Lower lobe of right lung (tissue), 2 donors: ENCODE data around the gene SRPK3. TPM values are rescaled to one million over a fixed set of nuclear protein-coding genes. Genes with fewer than 3 reads are reported as not detected.

Experiments used
- ATAC-seq, 2 donors: fragments of 200-7000 bp; cut with Tn5 transposase; one replicate each; pipeline ENCODE4 v1.9.1; 2020 to 2022; ENCODE audit warnings: mild to moderate bottlenecking in 2 of 2, moderate library complexity in 2 of 2
- DNase-seq: peaks from one replicate; pipeline ENCODE4 v3.0.0-alpha.2; 2020
- H3K27ac ChIP-seq: fragments of 200-600 bp; one replicate; pipeline ENCODE4 v1.8.0; 2022
- H3K27me3 ChIP-seq: fragments of 200-600 bp; one replicate; pipeline ENCODE4 v1.8.0; 2022; ENCODE audit warnings: low read depth
- H3K36me3 ChIP-seq: fragments of 200-600 bp; one replicate; pipeline ENCODE4 v1.8.0; 2022; ENCODE audit warnings: mild to moderate bottlenecking
- H3K4me1 ChIP-seq: fragments of 200-600 bp; one replicate; pipeline ENCODE4 v1.8.0; 2022
- H3K4me3 ChIP-seq: fragments of 200-600 bp; one replicate; pipeline ENCODE4 v1.8.0; 2022; ENCODE audit warnings: mild to moderate bottlenecking
- H3K9me3 ChIP-seq: fragments of 200-600 bp; one replicate; pipeline ENCODE4 v1.8.0; 2022
- CTCF ChIP-seq: fragments of 200-600 bp; IDR thresholded peaks from one replicate; pipeline ENCODE4 v1.8.0; 2022; ENCODE audit warnings: antibody characterized with exemption, mild to moderate bottlenecking
- intact Hi-C: fragments of 100-400 bp; cut with DNase I; formaldehyde crosslinking; loops from one replicate; pipeline ENCODE4 v1.11.0; 2022
- total RNA-seq: library from RNA; stranded (reverse); fragmentation: NEBNext Ultra II Directional; extraction: Animal tissue kit (Norgen Biotek cat#: 25700); gene quantifications from one replicate; pipeline ENCODE4 v1.2.1, GENCODE V29; 2021
- donor health status: DM: no; HTN: yes; CAD: no; lungs with severe emphysema.

SRPK3 gene
- total RNA-seq, 1 donor from 2014 or later = not detected

DNA sequence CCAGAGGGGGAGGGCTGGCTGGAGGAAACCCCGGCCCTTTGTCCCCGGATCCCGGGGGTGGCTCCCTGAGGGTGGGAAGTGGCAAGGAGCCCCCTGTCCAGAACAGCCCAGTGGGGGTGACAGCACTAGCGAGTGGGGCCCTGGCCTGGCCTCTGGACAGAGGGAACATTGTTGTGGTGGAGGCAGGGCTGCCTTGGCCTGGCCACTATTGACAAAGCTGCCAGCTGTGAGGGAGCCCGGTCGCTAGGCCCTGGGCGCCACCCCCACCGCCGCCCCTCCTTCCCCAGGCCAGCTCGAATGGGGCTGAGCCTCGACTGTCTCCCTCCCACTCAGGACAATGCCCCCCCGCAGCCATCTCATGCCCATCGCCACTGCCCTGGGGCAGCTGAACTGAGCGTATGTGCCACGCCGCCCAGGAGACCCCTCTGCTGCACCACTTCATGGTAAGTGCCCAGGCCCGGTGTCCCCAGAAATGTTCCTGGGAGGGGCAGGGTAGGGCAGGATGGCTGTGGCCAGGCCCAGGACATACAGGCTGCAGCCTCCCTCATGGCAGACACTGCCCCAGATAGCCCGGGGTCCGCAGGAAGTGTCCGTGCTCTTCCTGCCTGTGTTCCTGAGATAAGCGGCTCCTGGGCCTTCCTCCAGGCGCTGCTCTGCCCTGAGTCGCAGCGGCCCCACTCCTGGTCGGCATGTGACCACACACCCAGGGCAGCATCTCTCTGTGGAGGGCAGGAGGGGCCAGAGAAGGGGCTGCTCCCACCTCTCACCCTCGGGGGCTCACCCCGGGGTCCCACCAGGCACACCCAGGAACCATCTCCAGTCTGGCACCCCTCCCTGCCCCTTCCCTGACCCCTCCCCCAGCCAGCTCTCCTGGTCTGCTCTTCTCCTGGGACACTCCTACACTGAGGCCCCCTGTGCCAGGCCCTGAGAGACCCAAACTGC lies 15.4 kb upstream of the SRPK3 start:
- Histone ChIP-seq H3K9me3 (no peaks in the 10 kb centered on the region), H3K4me3 (peak overlapping the region; percentile 17), H3K27ac (peak overlapping the region; percentile 53), H3K27me3 (no peaks in the 10 kb centered on the region), H3K36me3 (no peaks in the 10 kb centered on the region), H3K4me1 (no peaks in the 10 kb centered on the region)
- intact Hi-C loops = loop anchor here (10.0 kb wide), 1 partner anchor 189 kb away; no protein-coding TSS in a partner anchor
- no peak for TF ChIP-seq CTCF
- ATAC-seq (peak; percentile 4 to 13), DNase-seq (peak; percentile 32)

GRCh38 chrX:153766098-153766817 lies 14.6 kb upstream of the SRPK3 start:
- H3K4me3 ChIP-seq = peak overlapping the region; percentile 17
- H3K4me1 ChIP-seq = no peaks in the 10 kb centered on the region
- no peaks in the 10 kb centered on the region for H3K27me3 ChIP-seq
- intact Hi-C loops = loop anchor here (10.0 kb wide), 1 partner anchor 189 kb away; no protein-coding TSS in a partner anchor
- DNase-seq (peak; percentile 30), ATAC-seq (no peak)
- H3K36me3 ChIP-seq = no peaks in the 10 kb centered on the region
- H3K27ac ChIP-seq = no peak overlapping the region
- no peaks in the 10 kb centered on the region for H3K9me3 ChIP-seq
- no peak for TF ChIP-seq CTCF

DNA sequence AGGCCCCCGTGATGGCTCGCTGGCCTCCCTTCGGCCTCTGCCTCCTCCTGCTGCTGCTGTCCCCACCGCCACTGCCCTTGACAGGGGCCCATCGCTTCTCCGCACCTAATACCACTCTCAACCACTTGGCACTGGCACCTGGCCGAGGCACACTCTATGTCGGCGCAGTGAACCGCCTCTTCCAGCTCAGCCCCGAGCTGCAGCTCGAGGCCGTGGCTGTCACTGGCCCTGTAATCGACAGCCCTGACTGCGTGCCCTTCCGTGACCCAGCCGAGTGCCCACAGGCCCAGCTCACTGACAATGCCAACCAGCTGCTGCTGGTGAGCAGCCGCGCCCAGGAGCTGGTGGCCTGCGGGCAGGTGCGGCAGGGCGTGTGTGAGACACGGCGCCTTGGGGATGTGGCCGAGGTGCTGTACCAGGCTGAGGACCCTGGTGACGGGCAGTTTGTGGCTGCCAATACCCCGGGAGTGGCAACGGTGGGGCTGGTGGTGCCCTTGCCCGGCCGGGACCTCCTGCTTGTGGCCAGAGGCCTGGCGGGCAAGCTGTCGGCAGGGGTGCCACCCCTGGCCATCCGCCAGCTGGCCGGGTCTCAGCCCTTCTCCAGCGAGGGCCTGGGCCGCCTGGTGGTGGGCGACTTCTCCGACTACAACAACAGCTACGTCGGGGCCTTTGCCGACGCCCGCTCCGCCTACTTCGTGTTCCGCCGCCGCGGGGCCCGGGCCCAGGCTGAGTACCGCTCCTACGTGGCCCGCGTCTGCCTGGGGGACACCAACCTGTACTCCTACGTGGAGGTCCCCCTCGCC lies 13.8 kb upstream of the SRPK3 start:
- no peak overlapping the region for H3K27ac ChIP-seq
- no peaks in the 10 kb centered on the region for H3K36me3 ChIP-seq
- ATAC-seq = no peak
- no peaks in the 10 kb centered on the region for H3K27me3 ChIP-seq
- H3K4me3 ChIP-seq = no peak overlapping the region
- H3K9me3 ChIP-seq = no peaks in the 10 kb centered on the region
- no peak for TF ChIP-seq CTCF
- intact Hi-C loops = loop anchor here (10.0 kb wide), 1 partner anchor 188 kb away; no protein-coding TSS in a partner anchor
- peak; percentile 22 for DNase-seq
- no peaks in the 10 kb centered on the region for H3K4me1 ChIP-seq

GRCh38 chrX:153767674-153768055 lies 13.2 kb upstream of the SRPK3 start:
- no peak for TF ChIP-seq CTCF
- intact Hi-C loops = loop anchor here (10.0 kb wide), 1 partner anchor 187 kb away; no protein-coding TSS in a partner anchor
- Histone ChIP-seq H3K27ac (no peak overlapping the region), H3K36me3 (no peaks in the 10 kb centered on the region), H3K9me3 (no peaks in the 10 kb centered on the region), H3K4me3 (no peak overlapping the region), H3K4me1 (no peaks in the 10 kb centered on the region), H3K27me3 (no peaks in the 10 kb centered on the region)
- ATAC-seq (no peak), DNase-seq (no peak)
